Measurements from ENCODE around the gene CNR2.

DNA sequence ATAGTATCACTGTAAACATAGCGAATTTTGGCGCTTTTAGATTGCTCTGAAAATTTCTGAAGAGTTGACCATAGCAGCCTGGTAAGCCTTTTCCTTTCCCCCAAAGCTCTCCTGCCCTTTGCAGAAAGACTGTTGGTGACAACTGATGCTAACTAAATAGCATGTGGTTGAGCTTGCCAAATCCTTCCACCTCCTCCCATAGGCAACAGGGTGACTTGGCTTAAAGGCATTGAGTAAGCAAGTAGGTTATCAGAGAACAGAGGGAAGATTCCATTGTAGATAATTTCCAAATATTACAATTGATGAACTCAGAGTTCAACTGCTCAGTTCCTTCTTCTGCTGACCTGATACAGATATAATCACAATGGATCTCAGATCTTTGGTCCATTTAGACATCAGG lies 68.0 kb downstream of the CNR2 start:
- TF ChIP-seq CTCF (IDR thresholded peaks at IDR 0.05; ENCODE audit: low read length): no peak
- TF ChIP-seq EZH2 (IDR thresholded peaks at IDR 0.05; ENCODE audit: borderline replicate concordance, low read length): no peak
